D721Med (cell line): ENCODE data around the gene DNAH12.
A peak's percentile ranks its signal among the peaks of the same experiment; 100 is the strongest.

ENCODE experiments used
- DNase-seq: peaks from one replicate; pipeline ENCODE4 v3.0.0; 2011; ENCODE audit warnings: low spot score; ENCODE audit not compliant: insufficient read length
- FAIRE-seq: peaks from 2 replicates; lab custom pipeline; 2011; peaks lifted over from hg19 to GRCh38; lab: Jason Lieb, UNC
- TF ChIP-seq, protein P1 (sequence below): IDR thresholded peaks from 2 replicates; pipeline ENCODE4 v1.5.1; 2012; ENCODE audit warnings: mild to moderate bottlenecking, control low read depth; ENCODE audit not compliant: insufficient read depth; ENCODE audit errors: missing control alignments

DNAH12 gene

DNA sequence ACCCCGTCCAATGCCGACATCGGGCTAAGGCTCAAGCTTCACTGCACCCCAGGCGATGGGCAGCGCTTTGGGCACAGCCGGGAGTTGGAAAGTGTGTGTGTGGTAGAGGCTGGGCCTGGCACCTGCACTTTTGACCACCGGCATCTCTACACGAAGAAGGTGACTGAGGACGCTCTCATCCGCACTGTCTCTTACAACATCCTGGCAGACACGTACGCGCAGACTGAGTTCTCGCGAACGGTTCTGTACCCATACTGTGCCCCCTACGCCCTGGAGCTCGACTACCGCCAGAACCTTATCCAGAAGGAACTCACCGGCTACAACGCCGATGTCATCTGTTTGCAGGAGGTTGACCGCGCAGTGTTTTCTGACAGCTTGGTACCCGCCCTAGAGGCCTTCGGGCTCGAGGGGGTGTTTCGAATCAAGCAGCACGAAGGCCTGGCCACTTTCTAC is 13.0 kb upstream of the DNAH12 start:
- TF ChIP-seq, protein P1, sequence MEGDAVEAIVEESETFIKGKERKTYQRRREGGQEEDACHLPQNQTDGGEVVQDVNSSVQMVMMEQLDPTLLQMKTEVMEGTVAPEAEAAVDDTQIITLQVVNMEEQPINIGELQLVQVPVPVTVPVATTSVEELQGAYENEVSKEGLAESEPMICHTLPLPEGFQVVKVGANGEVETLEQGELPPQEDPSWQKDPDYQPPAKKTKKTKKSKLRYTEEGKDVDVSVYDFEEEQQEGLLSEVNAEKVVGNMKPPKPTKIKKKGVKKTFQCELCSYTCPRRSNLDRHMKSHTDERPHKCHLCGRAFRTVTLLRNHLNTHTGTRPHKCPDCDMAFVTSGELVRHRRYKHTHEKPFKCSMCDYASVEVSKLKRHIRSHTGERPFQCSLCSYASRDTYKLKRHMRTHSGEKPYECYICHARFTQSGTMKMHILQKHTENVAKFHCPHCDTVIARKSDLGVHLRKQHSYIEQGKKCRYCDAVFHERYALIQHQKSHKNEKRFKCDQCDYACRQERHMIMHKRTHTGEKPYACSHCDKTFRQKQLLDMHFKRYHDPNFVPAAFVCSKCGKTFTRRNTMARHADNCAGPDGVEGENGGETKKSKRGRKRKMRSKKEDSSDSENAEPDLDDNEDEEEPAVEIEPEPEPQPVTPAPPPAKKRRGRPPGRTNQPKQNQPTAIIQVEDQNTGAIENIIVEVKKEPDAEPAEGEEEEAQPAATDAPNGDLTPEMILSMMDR = no peak
- DNase-seq (peak; percentile 25), FAIRE-seq (no peak)

DNA sequence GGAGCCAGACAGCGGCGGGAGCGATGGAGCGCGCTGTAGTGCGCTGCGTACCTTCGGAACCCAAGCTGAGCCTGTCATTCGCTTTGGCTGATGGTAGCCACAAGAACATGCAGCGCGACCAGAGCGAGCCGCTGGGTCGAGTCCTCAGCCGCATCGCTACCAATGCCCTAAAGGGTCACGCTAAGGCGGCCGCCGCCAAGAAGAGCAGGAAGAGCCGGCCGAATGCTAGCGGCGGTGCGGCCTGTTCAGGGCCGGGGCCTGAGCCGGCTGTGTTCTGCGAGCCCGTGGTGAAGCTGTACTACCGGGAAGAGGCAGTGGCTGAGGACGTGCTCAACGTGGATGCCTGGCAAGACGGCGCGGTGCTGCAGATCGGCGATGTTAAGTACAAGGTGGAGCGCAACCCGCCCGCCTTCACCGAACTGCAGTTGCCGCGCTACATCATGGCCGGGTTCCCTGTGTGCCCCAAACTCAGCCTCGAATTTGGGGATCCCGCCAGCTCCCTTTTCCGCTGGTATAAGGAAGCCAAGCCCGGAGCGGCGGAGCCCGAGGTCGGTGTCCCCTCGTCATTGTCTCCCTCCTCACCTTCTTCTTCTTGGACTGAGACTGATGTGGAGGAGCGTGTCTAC is 12.4 kb upstream of the DNAH12 start:
- DNase-seq = peak; percentile 20
- FAIRE-seq = no peak
- TF ChIP-seq, protein P1 = no peak

DNA sequence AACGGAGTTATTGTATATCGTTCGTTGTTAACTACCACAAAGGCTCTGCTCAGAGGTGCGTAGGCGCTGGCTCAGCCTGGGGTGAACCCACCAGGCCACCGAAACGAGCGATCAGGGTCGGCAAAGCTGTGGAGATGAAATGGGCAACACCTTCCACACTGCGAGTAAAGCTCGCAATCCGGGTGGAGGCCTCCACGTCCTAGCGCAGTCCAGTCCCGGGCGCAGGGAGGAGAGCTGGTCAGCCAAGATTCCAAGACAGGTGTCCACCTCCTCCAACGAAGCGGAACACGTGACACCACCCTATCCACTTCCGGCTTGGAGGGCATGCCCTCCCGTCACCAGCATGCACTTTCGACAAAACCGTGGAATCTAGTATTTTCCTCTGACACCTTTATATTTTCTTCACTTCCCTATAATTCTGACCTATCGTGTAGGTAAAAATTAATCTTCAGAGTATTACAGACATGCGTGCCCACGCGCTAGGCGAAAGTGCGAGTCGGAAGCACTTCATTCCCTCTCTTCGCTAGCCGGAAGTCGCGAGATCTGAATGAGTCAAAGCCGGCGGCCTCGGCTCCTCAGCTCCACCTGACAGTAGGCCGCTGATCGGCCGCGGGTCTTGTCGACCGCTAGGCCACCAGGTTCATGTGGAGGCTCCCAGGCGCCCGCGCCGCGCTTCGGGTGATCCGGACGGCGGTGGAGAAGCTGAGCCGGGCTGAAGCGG is 11.8 kb upstream of the DNAH12 start, which contains the start of gene PDE12:
Gene PDE12, plus strand, starts transcription at position 537 of the 721 bp plus-strand sequence. Its CDS starts 106 bp downstream, at position 643.
- FAIRE-seq = no peak
- peak; percentile 71 for DNase-seq
- TF ChIP-seq, protein P1 = no peak

DNA sequence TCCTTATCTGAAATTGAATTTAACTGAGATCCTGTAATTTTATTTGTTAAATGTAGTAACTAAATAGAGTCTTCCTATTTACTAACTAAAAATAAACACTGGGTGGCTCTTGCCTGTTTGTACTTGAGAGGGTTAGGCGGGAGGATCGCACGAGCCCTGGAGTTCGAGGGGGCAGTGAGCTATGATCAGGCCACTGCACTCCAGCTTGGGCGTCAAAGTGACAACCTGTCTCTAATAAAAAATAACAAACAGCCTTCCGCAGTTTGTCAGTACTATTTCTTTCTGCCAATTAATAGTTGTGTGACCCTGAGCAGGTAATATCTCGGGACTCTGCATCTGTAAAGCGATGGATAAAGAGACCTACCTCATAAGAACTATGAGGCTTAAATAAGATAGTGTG is 11.2 kb upstream of the DNAH12 start:
- no peak for FAIRE-seq
- TF ChIP-seq, protein P1 = no peak
- no peak for DNase-seq

DNA sequence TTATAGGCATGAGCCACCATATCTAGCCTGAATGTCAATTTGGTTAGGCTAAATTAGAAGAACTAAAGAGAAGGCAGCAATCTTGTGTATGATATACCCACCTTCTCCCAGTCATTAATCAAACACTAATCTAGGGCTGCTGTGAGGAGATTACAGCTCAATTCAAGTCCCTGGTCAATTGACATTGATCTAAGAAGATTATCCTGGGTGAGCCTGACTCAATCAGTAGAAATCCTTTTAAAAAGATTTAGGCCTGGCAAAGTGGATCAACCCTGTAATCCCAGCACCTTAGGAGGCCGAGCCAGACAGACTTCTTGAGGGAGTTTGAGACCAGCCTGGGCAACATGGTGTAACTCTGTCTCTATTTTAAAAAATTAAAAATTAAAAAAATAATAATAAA is 2.5 kb upstream of the DNAH12 start:
- TF ChIP-seq, protein P1 = no peak
- DNase-seq (peak; percentile 59), FAIRE-seq (peak; percentile 97)

DNA sequence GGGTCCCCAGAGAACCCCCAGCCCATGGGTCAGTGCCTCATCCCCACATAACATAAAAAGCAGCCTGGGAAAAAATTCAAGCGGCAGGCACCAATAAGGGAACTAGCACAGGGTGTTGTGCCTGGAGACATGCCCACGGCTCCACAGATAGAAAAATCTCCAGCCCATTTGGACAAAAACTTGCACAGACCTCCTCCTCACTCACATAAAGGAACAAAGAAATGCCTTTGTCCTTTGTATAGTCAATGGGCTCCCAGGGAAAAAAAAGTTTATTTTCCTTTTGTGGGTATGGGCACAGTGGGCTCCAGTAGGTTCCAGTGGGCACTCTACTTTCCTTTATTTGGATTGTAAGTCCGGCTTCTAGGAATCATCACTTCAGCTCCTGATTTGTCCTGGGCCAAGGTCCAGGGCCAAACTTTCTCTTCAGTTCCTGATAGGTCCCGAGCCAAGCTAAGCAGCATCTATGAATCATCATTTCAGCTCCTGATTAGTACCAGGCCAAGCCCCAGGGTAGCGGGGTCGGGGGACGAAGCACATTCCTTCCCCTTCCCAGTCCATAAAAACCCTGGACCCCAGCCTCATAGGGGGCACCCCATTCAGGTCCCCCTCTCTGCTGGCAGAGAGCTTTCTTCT is 1.6 kb upstream of the DNAH12 start:
- TF ChIP-seq, protein P1 = no peak
- FAIRE-seq (no peak), DNase-seq (no peak)
